NCI-H2029 treated with DMSO at 0.1 percent for 48 hours (cell line): ENCODE measurements around the gene KDM4B.
"Not testable (repeated sequence)": the region's sequence is repeated elsewhere in the genome, so short reads cannot be mapped to it uniquely, and the experiment has no call there.

Source experiments
- DNase-seq: peaks from one replicate; lab custom pipeline; 2025; lab: John Stamatoyannopoulos, UW

The KDM4B gene

GRCh38 chr19:4968462-4969291 is at the start of gene KDM4B:
TSS of gene KDM4B (plus strand) at chr19:4969113. CDS start at chr19:5032891, 63,778 bp downstream.
- DNase-seq, result peak; percentile 90

- no peak for DNase-seq
Measured at GRCh38 chr19:4922530-4923275, 46.2 kb upstream of the KDM4B start.

- no peak for DNase-seq
Measured at GRCh38 chr19:4923276-4923747, 45.6 kb upstream of the KDM4B start.

- no peak for DNase-seq
Measured at GRCh38 chr19:4929186-4929585, 39.7 kb upstream of the KDM4B start.

- no peak for DNase-seq
Measured at GRCh38 chr19:4930664-4931063, 38.2 kb upstream of the KDM4B start.

- DNase-seq, result no peak
Measured at GRCh38 chr19:4932711-4933110, 36.2 kb upstream of the KDM4B start.

- no peak for DNase-seq
Measured at GRCh38 chr19:4933528-4933927, 35.4 kb upstream of the KDM4B start.

GRCh38 chr19:4935444-4935843 is 33.5 kb upstream of the KDM4B start:
- DNase-seq, result no peak

- no peak for DNase-seq
Measured at GRCh38 chr19:4937060-4937459, 31.9 kb upstream of the KDM4B start.

GRCh38 chr19:4938461-4938860 is 30.5 kb upstream of the KDM4B start:
- not testable (repeated sequence) for DNase-seq

- no peak for DNase-seq
Measured at GRCh38 chr19:4939466-4939865, 29.4 kb upstream of the KDM4B start.

- not testable (repeated sequence) for DNase-seq
Measured at GRCh38 chr19:4941638-4942169, 27.2 kb upstream of the KDM4B start.

GRCh38 chr19:4950650-4951049 is 18.3 kb upstream of the KDM4B start:
- not testable (repeated sequence) for DNase-seq

GRCh38 chr19:4951656-4952055 is 17.3 kb upstream of the KDM4B start:
- DNase-seq, result no peak

- DNase-seq, result no peak
Measured at GRCh38 chr19:4952945-4953344, 16.0 kb upstream of the KDM4B start.

- DNase-seq, result not testable (repeated sequence)
Measured at GRCh38 chr19:4954320-4955149, 14.4 kb upstream of the KDM4B start.

GRCh38 chr19:4955274-4955673 is 13.6 kb upstream of the KDM4B start:
- DNase-seq, result no peak

- no peak for DNase-seq
Measured at GRCh38 chr19:4957981-4958380, 10.9 kb upstream of the KDM4B start.

GRCh38 chr19:4962085-4962619 is 6.8 kb upstream of the KDM4B start:
- no peak for DNase-seq

GRCh38 chr19:4965061-4965460 is 3.9 kb upstream of the KDM4B start:
- DNase-seq, result no peak

- DNase-seq, result no peak
Measured at GRCh38 chr19:4966591-4966990, 2.3 kb upstream of the KDM4B start.
